Anterior cingulate cortex (tissue), 58 donors: ENCODE measurements around the gene CCL17.
"Not testable (repeated sequence)": the region's sequence is repeated elsewhere in the genome, so short reads cannot be mapped to it uniquely, and the experiment has no call there.

Experiments
- DNase-seq, 58 donors: peaks; one replicate each; lab custom pipeline; 2025; lab: John Stamatoyannopoulos, UW

CCL17 gene

GRCh38 chr16:57426356-57426755 lies 21.8 kb downstream of the CCL17 start:
- DNase-seq: no peak

GRCh38 chr16:57427307-57427706 lies 22.7 kb downstream of the CCL17 start:
- DNase-seq: no peak

GRCh38 chr16:57427824-57428223 lies 23.3 kb downstream of the CCL17 start:
- DNase-seq: no peak

GRCh38 chr16:57430955-57431354 lies 26.4 kb downstream of the CCL17 start:
- DNase-seq: no peak

- DNase-seq: no peak
Observed at GRCh38 chr16:57432505-57432904, 27.9 kb downstream of the CCL17 start.

- no peak for DNase-seq
Observed at GRCh38 chr16:57432989-57433388, 28.4 kb downstream of the CCL17 start.

- DNase-seq: no peak
Observed at GRCh38 chr16:57434003-57434402, 29.4 kb downstream of the CCL17 start.

- DNase-seq: no peak
Observed at GRCh38 chr16:57435838-57436237, 31.3 kb downstream of the CCL17 start.

GRCh38 chr16:57439947-57440346 lies 35.4 kb downstream of the CCL17 start:
- not testable (repeated sequence) for DNase-seq

- not testable (repeated sequence) for DNase-seq
Observed at GRCh38 chr16:57440551-57440950, 36.0 kb downstream of the CCL17 start.

- no peak for DNase-seq
Observed at GRCh38 chr16:57444711-57445110, 40.1 kb downstream of the CCL17 start.

GRCh38 chr16:57445510-57445909 lies 40.9 kb downstream of the CCL17 start:
- DNase-seq: no peak

GRCh38 chr16:57446531-57447185 lies 42.1 kb downstream of the CCL17 start:
- peak in 4 of 58 donors; percentile 42 to 59 (median 50) for DNase-seq

- DNase-seq: peak; percentile 20 to 93 (median 81)
Observed at GRCh38 chr16:57447186-57447962, 42.8 kb downstream of the CCL17 start, which contains the start of the genes CIAPIN1 and COQ9. TSS of gene CIAPIN1 (minus strand) at chr16:57447385. CDS start at chr16:57440928, 6,457 bp downstream. TSS of gene COQ9 (plus strand) at chr16:57447479. CDS start at chr16:57447506, 27 bp downstream.

GRCh38 chr16:57452021-57452420 lies 47.5 kb downstream of the CCL17 start:
- DNase-seq: no peak

GRCh38 chr16:57462209-57462977 lies 57.8 kb downstream of the CCL17 start, which contains the start of gene POLR2C:
TSS of gene POLR2C (plus strand) at chr16:57462679. CDS start at chr16:57462725, 46 bp downstream.
- peak in 54 of 58 donors; percentile 44 to 88 (median 71) for DNase-seq

- peak in 1 of 58 donors; percentile 45 for DNase-seq
Observed at GRCh38 chr16:57462978-57463362, 58.4 kb downstream of the CCL17 start.

GRCh38 chr16:57464523-57464922 lies 60.0 kb downstream of the CCL17 start:
- DNase-seq: no peak
